Natural killer cell (primary cell): Measurements from ENCODE around the gene BRD2. TPM values are rescaled to one million over a fixed set of nuclear protein-coding genes. Genes with fewer than 3 reads are reported as not detected.

Source experiments
- ATAC-seq, 3 donors: fragments of 150-1000 bp in 2 of 3; fragments of 200-7000 bp in 1 of 3; cut with Tn5 transposase; 1 replicate in 1 of 3; 2 replicates in 2 of 3; pipeline ENCODE4 v1.10.0; 2021; ENCODE audit warnings: mild to moderate bottlenecking in 2 of 3, moderate library complexity in 2 of 3
- DNase-seq, 2 donors: peaks; one replicate each; pipeline versions ENCODE4 v3.0.0 to v3.0.0-alpha.2; 2013 to 2021; ENCODE audit warnings: mixed read lengths in 1 of 2
- H3K27ac ChIP-seq: one replicate; pipeline ENCODE4 v1.5.1; 2013; ENCODE audit warnings: mild to moderate bottlenecking, low read length
- H3K27me3 ChIP-seq: one replicate; pipeline ENCODE4 v1.6.1; 2013; ENCODE audit warnings: low read length; ENCODE audit not compliant: control insufficient read depth, insufficient read depth
- H3K36me3 ChIP-seq: one replicate; pipeline ENCODE4 v1.6.1; 2013; ENCODE audit warnings: low read length; ENCODE audit not compliant: control insufficient read depth, insufficient read depth
- H3K4me1 ChIP-seq: one replicate; pipeline ENCODE4 v1.6.1; 2013; ENCODE audit warnings: low read length; ENCODE audit not compliant: control insufficient read depth, insufficient read depth
- H3K4me3 ChIP-seq: one replicate; pipeline ENCODE4 v1.5.1; 2013; ENCODE audit warnings: low read length
- H3K9me3 ChIP-seq: one replicate; pipeline ENCODE4 v1.6.1; 2013; ENCODE audit warnings: low read length; ENCODE audit not compliant: control insufficient read depth, insufficient read depth
- H3K27ac Mint-ChIP-seq, 2 donors: one replicate each; pipeline ENCODE4 v1.8.0; 2022; ENCODE audit warnings: mild to moderate bottlenecking in 2 of 2, mixed read lengths in 2 of 2, moderate library complexity in 1 of 2
- H3K27me3 Mint-ChIP-seq, 2 donors: one replicate each; pipeline ENCODE4 v1.8.0; 2022; ENCODE audit warnings: low read depth in 2 of 2, mixed read lengths in 2 of 2
- H3K36me3 Mint-ChIP-seq: one replicate; pipeline ENCODE4 v1.8.0; 2022; ENCODE audit warnings: mixed read lengths
- H3K4me1 Mint-ChIP-seq, 2 donors: one replicate each; pipeline ENCODE4 v1.8.0; 2022; ENCODE audit warnings: mixed read lengths in 2 of 2
- H3K4me3 Mint-ChIP-seq: one replicate; pipeline ENCODE4 v1.8.0; 2022; ENCODE audit warnings: mild to moderate bottlenecking, moderate library complexity, mixed read lengths
- H3K9me3 Mint-ChIP-seq, 2 donors: one replicate each; pipeline ENCODE4 v1.8.0; 2022; ENCODE audit warnings: mixed read lengths in 2 of 2
- CTCF ChIP-seq: fragments of 200-600 bp; IDR thresholded peaks from one replicate; pipeline ENCODE4 v1.8.0; 2022; ENCODE audit warnings: antibody characterized with exemption
- WGBS: methylation state at CpG from one replicate; pipeline ENCODE4 v1.1.7; 2013; ENCODE audit warnings: missing lambda C conversion rate; ENCODE audit not compliant: insufficient coverage; 5-methylcytosine and 5-hydroxymethylcytosine counted together
- intact Hi-C: fragments of 100-400 bp; cut with micrococcal nuclease; formaldehyde crosslinking; loops from one replicate; pipeline ENCODE4 v1.14.2; 2022
- total RNA-seq, 4 donors: library from RNA; stranded (reverse); fragments of 120-200 nt in 1 of 4; gene quantifications; one replicate each; pipeline versions ENCODE4 v1.2.3 to v1.2.4, GENCODE V29; 2013 to 2022

The BRD2 gene
- total RNA-seq, 3 donors from 2014 or later (not counting 1 experiment from before 2014, with no cell fraction given) = 653 to 886 (median 714) TPM

DNA sequence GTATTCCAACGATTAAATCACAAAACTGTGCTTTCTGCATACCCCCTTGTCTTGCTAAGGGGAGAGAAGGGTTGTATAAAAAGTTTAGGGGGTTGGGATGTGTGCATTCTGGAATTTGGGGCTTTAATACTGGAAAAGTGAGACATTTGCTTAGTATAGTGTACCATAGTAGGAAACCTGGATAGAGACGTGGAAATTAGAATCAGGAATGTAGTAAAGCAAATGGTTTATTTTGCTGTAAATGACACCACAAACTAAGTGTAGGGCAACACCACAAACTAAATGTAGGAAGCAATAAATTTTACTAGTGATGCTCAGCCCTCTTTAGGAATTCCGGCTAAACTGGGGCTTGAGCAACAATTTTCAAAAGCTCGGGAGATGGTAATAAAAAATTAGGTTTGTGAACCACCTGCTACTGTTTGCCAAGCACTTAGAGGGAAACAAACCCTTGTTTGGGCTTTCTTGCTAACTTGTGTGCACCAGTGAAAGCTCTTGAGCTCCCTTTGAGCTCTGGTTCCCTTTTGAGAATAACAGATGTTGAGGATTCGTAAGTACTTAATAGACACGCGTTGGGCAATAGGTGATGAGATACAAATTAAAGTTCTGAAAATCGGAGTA, 13.8 kb downstream of the BRD2 start:
- Histone ChIP-seq H3K4me3 (no peak overlapping the region), H3K4me1 (peaks cover 13% of the 10 kb centered on the region), H3K27me3 (no peaks in the 10 kb centered on the region), H3K9me3 (no peaks in the 10 kb centered on the region), H3K27ac (no peak overlapping the region), H3K36me3 (peaks cover 49% of the 10 kb centered on the region)
- WGBS = 60% methylated on average over 7 of the region's 8 CpGs
- peaks cover 26% of the 10 kb centered on the region for H3K36me3 Mint-ChIP-seq
- DNase-seq (no peak), ATAC-seq (no peak)
- peak overlapping the region; percentile 37 to 97 for H3K27ac Mint-ChIP-seq
- no peak for TF ChIP-seq CTCF
- intact Hi-C loops = no loop called here
- H3K4me1 Mint-ChIP-seq = peaks cover 37 to 43% of the 10 kb centered on the region in 2 donors
- peak overlapping the region; percentile 11 for H3K4me3 Mint-ChIP-seq
- no peaks in the 10 kb centered on the region for H3K9me3 Mint-ChIP-seq
- H3K27me3 Mint-ChIP-seq = no peaks in the 10 kb centered on the region

GRCh38 chr6:32982702-32983492, 14.5 kb downstream of the BRD2 start:
- 84% methylated on average over 4 of the region's 6 CpGs for WGBS
- H3K4me1 Mint-ChIP-seq = peaks cover 30 to 36% of the 10 kb centered on the region in 2 donors
- DNase-seq (peak in 1 of 2 donors; percentile 14), ATAC-seq (no peak)
- H3K27me3 ChIP-seq = no peaks in the 10 kb centered on the region
- no peak overlapping the region for H3K27ac ChIP-seq
- no peaks in the 10 kb centered on the region for H3K27me3 Mint-ChIP-seq
- H3K9me3 Mint-ChIP-seq = no peaks in the 10 kb centered on the region
- H3K9me3 ChIP-seq = no peaks in the 10 kb centered on the region
- H3K4me3 ChIP-seq = no peak overlapping the region
- TF ChIP-seq CTCF = no peak
- peaks cover 42% of the 10 kb centered on the region for H3K36me3 ChIP-seq
- H3K4me3 Mint-ChIP-seq = no peak overlapping the region
- H3K27ac Mint-ChIP-seq = peak overlapping the region; percentile 37 to 97
- peaks cover 20% of the 10 kb centered on the region for H3K36me3 Mint-ChIP-seq
- peaks cover 7% of the 10 kb centered on the region for H3K4me1 ChIP-seq
- intact Hi-C loops = no loop called here

DNA sequence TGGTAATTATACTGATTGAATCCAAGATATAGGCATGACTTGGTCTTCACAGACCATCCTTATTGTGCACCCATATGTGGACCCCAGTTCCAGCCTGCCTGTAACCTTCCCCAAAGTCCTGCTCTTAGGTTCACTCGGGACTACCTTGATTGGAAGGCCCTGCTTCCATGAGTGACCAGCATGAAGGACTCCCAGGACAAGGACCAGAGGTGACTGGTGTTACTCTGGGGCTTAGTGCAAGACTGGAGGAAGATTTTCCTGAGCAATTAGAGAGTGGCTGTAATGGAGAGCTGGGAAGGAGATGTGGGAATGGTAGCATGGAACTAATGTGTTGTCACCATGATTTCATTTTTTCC, 15.1 kb downstream of the BRD2 start:
- no peak for ATAC-seq
- intact Hi-C loops = no loop called here

More for the DNA sequence above, 15.1 kb downstream of the BRD2 start:
- 92% methylated on average over 1 of the region's 1 CpG for WGBS
- H3K36me3 Mint-ChIP-seq = peaks cover 20% of the 10 kb centered on the region
- Histone ChIP-seq H3K27me3 (no peaks in the 10 kb centered on the region), H3K36me3 (peaks cover 37% of the 10 kb centered on the region), H3K27ac (no peak overlapping the region), H3K4me1 (peaks cover 7% of the 10 kb centered on the region), H3K4me3 (no peak overlapping the region), H3K9me3 (no peaks in the 10 kb centered on the region)
- no peak overlapping the region for H3K4me3 Mint-ChIP-seq
- H3K27me3 Mint-ChIP-seq = no peaks in the 10 kb centered on the region
- TF ChIP-seq CTCF = no peak
- no peak for DNase-seq
- peak overlapping the region; percentile 58 to 97 for H3K27ac Mint-ChIP-seq
- H3K4me1 Mint-ChIP-seq = peaks cover 30 to 36% of the 10 kb centered on the region in 2 donors
- H3K9me3 Mint-ChIP-seq = no peaks in the 10 kb centered on the region
